HG03520 (cell line): ENCODE results near the gene SMOC1.
"Not testable (repeated sequence)": the region's sequence is repeated elsewhere in the genome, so short reads cannot be mapped to it uniquely, and the experiment has no call there.

Experiments
- ATAC-seq: cut with Tn5 transposase; IDR thresholded peaks from one replicate; pipeline ENCODE4 v1.9.1; 2021; ENCODE audit warnings: mild to moderate bottlenecking, moderate library complexity; ENCODE audit not compliant: unreplicated experiment

The SMOC1 gene

GRCh38 chr14:69896080-69896479 lies 16.9 kb downstream of the SMOC1 start:
- no peak for ATAC-seq

- ATAC-seq: no peak
Observed at GRCh38 chr14:69896972-69897371, 17.8 kb downstream of the SMOC1 start.

GRCh38 chr14:69900603-69901002 lies 21.4 kb downstream of the SMOC1 start:
- no peak for ATAC-seq

- ATAC-seq: no peak
Observed at GRCh38 chr14:69901113-69901951, 22.1 kb downstream of the SMOC1 start.

- not testable (repeated sequence) for ATAC-seq
Observed at GRCh38 chr14:69903046-69903445, 23.8 kb downstream of the SMOC1 start.

GRCh38 chr14:69904246-69904645 lies 25.0 kb downstream of the SMOC1 start:
- ATAC-seq: no peak

- no peak for ATAC-seq
Observed at GRCh38 chr14:69906201-69906600, 27.0 kb downstream of the SMOC1 start.

GRCh38 chr14:69909826-69910550 lies 30.8 kb downstream of the SMOC1 start:
- no peak for ATAC-seq

- no peak for ATAC-seq
Observed at GRCh38 chr14:69910871-69911270, 31.7 kb downstream of the SMOC1 start.

- no peak for ATAC-seq
Observed at GRCh38 chr14:69913686-69914085, 34.5 kb downstream of the SMOC1 start.

GRCh38 chr14:69916396-69916795 lies 37.2 kb downstream of the SMOC1 start:
- ATAC-seq: no peak

- no peak for ATAC-seq
Observed at GRCh38 chr14:69917287-69917686, 38.1 kb downstream of the SMOC1 start.

GRCh38 chr14:69919815-69920214 lies 40.6 kb downstream of the SMOC1 start:
- ATAC-seq: no peak

- no peak for ATAC-seq
Observed at GRCh38 chr14:69921052-69921451, 41.8 kb downstream of the SMOC1 start.

GRCh38 chr14:69922198-69922597 lies 43.0 kb downstream of the SMOC1 start:
- no peak for ATAC-seq

- ATAC-seq: no peak
Observed at GRCh38 chr14:69924201-69924600, 45.0 kb downstream of the SMOC1 start.

- no peak for ATAC-seq
Observed at GRCh38 chr14:69928111-69928523, 48.9 kb downstream of the SMOC1 start.

- ATAC-seq: no peak
Observed at GRCh38 chr14:69930780-69931379, 51.7 kb downstream of the SMOC1 start.

- ATAC-seq: no peak
Observed at GRCh38 chr14:69931960-69932359, 52.7 kb downstream of the SMOC1 start.

- ATAC-seq: no peak
Observed at GRCh38 chr14:69932391-69932790, 53.2 kb downstream of the SMOC1 start.

- no peak for ATAC-seq
Observed at GRCh38 chr14:69933623-69934275, 54.5 kb downstream of the SMOC1 start.
